Measurements from ENCODE around the gene SERPINB13.

DNA sequence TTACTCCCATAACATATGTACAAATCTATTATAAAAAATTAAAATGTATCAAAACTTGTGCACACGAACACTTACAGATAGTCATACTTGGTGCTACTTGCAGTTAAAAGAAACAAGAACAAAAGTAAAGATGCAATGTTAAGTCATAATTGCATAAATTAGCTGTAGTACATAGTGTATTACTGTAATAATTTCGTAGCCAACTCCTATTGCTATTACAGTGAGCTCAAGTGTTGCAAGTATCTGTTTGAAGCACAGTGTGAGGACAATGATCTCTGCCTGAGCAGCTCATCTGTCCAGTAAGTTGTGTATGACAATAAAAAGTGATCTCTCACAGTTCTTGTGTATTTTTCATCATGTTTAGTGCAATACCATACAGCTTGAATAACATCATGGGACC is 7.5 kb upstream of the SERPINB13 start:
- TF ChIP-seq, protein P1, sequence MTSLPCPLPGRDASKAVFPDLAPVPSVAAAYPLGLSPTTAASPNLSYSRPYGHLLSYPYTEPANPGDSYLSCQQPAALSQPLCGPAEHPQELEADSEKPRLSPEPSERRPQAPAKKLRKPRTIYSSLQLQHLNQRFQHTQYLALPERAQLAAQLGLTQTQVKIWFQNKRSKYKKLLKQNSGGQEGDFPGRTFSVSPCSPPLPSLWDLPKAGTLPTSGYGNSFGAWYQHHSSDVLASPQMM (CRISPR knock-in tag; IDR thresholded peaks at IDR 0.05): no peak
- TF ChIP-seq CHD1 (IDR thresholded peaks at IDR 0.05; ENCODE audit: low read length): no peak
- no peak for TF ChIP-seq GATAD2B (IDR thresholded peaks at IDR 0.05; ENCODE audit: borderline replicate concordance)
- TF ChIP-seq ARHGAP35 (IDR thresholded peaks at IDR 0.05; ENCODE audit: partially characterized antibody): no peak
- no peak for TF ChIP-seq MXI1 (IDR thresholded peaks at IDR 0.05; ENCODE audit: low read depth, low read length)
- TF ChIP-seq ELF4 (CRISPR knock-in tag; IDR thresholded peaks at IDR 0.05): no peak
- no peak for TF ChIP-seq ZNF589 (CRISPR knock-in tag; IDR thresholded peaks at IDR 0.05; ENCODE audit: low read depth)
- TF ChIP-seq CBFB (CRISPR knock-in tag; IDR thresholded peaks at IDR 0.05): no peak
- TF ChIP-seq, protein P2, sequence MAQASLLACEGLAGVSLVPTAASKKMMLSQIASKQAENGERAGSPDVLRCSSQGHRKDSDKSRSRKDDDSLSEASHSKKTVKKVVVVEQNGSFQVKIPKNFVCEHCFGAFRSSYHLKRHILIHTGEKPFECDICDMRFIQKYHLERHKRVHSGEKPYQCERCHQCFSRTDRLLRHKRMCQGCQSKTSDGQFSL (CRISPR knock-in tag; IDR thresholded peaks at IDR 0.05): no peak
- TF ChIP-seq, protein P2 (tag; IDR thresholded peaks at IDR 0.05): no peak
- TF ChIP-seq JUNB (CRISPR knock-in tag; conservative IDR thresholded peaks at IDR 0.05): no peak
- no peak for TF ChIP-seq SOX6 (IDR thresholded peaks at IDR 0.05)
- no peak for TF ChIP-seq CBFA2T2 (conservative IDR thresholded peaks at IDR 0.05)

Data from K562 (cell line).